GM12891 (cell line): ENCODE measurements around the gene CCDC171.

Experiments
- POLR2A ChIP-seq: IDR thresholded peaks from 2 replicates; pipeline ENCODE4 v1.6.1; 2011; ENCODE audit warnings: low read depth, low read length, control low read depth
- POLR2AphosphoS5 ChIP-seq: IDR thresholded peaks from 2 replicates; pipeline ENCODE4 v1.6.1; 2011; ENCODE audit warnings: low read depth, low read length, control low read depth
- SPI1 ChIP-seq: IDR thresholded peaks from 2 replicates; pipeline ENCODE4 v1.6.1; 2011; ENCODE audit warnings: low read depth, low read length, control low read depth
- TAF1 ChIP-seq: IDR thresholded peaks from 2 replicates; pipeline ENCODE4 v1.6.1; 2011; ENCODE audit warnings: low read depth, low read length, control low read depth

DNA sequence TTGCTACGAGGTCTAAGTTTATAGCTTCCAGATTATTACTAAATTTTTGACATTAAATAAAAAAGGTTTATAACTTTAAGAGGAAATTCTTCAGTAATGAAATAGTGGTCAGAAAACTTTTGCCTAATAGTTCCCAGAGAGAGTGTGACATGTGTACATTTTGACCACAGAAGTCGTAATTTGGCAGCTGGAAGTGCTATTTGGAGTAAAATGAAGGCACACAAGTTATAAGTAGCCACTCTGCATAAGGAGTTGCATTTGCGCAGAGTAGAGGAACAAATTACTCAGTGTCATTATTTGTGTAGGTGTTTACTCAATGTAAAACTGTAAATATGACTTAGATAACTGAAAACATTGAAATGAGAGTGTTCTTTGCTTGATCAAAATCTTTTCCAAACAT lies 408.4 kb downstream of the CCDC171 start:
- no peak for TF ChIP-seq POLR2AphosphoS5
- no peak for TF ChIP-seq TAF1
- no peak for TF ChIP-seq POLR2A
- TF ChIP-seq SPI1: no peak
